Transverse colon (tissue), 3 donors: ENCODE results near the gene C1QBP.

Source experiments
- CTCF ChIP-seq, 5 experiments: fragments of 200-600 bp in 3 of 5; fragments of 450-650 bp in 2 of 5; sonication (generic) in 3 of 5; IDR thresholded peaks; 1 replicate in 2 of 5; 2 replicates in 3 of 5; pipeline ENCODE4 v1.5.1; 2016 to 2017; ENCODE audit warnings: antibody characterized with exemption in 5 of 5, inconsistent platforms in 3 of 5, mild to moderate bottlenecking in 2 of 5, moderate library complexity in 1 of 5
- POLR2A ChIP-seq: fragments of 450-650 bp; IDR thresholded peaks from one replicate; pipeline ENCODE4 v1.6.1; 2016; ENCODE audit warnings: antibody characterized with exemption, mild to moderate bottlenecking, moderate library complexity

GRCh38 chr17:5444209-5444608, 5.3 kb upstream of the C1QBP start:
- TF ChIP-seq CTCF (IDR thresholded peaks at IDR 0.05) (no peak), POLR2A (no peak)
